Right lobe of liver (tissue), 6 donors: ENCODE results near the gene PAXX. TPM values are rescaled to one million over a fixed set of nuclear protein-coding genes. Genes with fewer than 3 reads are reported as not detected.
A peak's percentile ranks its signal among the peaks of the same experiment; 100 is the strongest.

Experiments
- ATAC-seq, 4 donors: fragments of 200-7000 bp; cut with Tn5 transposase; one replicate each; pipeline ENCODE4 v1.9.1; 2020; ENCODE audit warnings: mild to moderate bottlenecking in 4 of 4, moderate library complexity in 4 of 4
- DNase-seq, 3 donors: peaks; one replicate each; pipeline ENCODE4 v3.0.0-alpha.2; 2020
- H3K27ac ChIP-seq, 3 donors: fragments of 200-600 bp; one replicate each; pipeline ENCODE4 v1.8.0; 2022
- H3K27me3 ChIP-seq, 2 donors: fragments of 200-600 bp; one replicate each; pipeline ENCODE4 v1.8.0; 2022
- H3K36me3 ChIP-seq, 4 donors: fragments of 200-600 bp; sonication (generic) in 1 of 4; one replicate each; pipeline versions ENCODE4 v1.5.1 to v1.8.0; 2017 to 2022; ENCODE audit warnings: control low read depth in 1 of 4
- H3K4me1 ChIP-seq, 4 donors: fragments of 200-600 bp; sonication (generic) in 1 of 4; one replicate each; pipeline versions ENCODE4 v1.5.1 to v1.8.0; 2017 to 2022; ENCODE audit warnings: control low read depth in 1 of 4
- H3K4me3 ChIP-seq, 3 donors: fragments of 200-600 bp; one replicate each; pipeline ENCODE4 v1.8.0; 2022
- H3K9me3 ChIP-seq, 4 donors: fragments of 200-600 bp; sonication (generic) in 1 of 4; one replicate each; pipeline versions ENCODE4 v1.5.1 to v1.8.0; 2017 to 2022; ENCODE audit warnings: control low read depth in 1 of 4
- CTCF ChIP-seq, 4 donors: fragments of 200-600 bp in 3 of 4; fragments of 450-650 bp in 1 of 4; IDR thresholded peaks; one replicate each; pipeline versions ENCODE4 v1.5.1 to v1.8.0; 2016 to 2022; ENCODE audit warnings: antibody characterized with exemption in 4 of 4, mild to moderate bottlenecking in 2 of 4
- POLR2A ChIP-seq: fragments of 450-650 bp; IDR thresholded peaks from one replicate; pipeline ENCODE4 v1.6.1; 2017; ENCODE audit warnings: antibody characterized with exemption, mild to moderate bottlenecking
- WGBS: methylation state at CpG from one replicate; pipeline ENCODE4 v1.1.6; 2018; ENCODE audit warnings: low coverage, low lambda C conversion rate; ENCODE audit not compliant: insufficient coverage; ENCODE audit errors: missing lambda C conversion rate; 5-methylcytosine and 5-hydroxymethylcytosine counted together
- intact Hi-C, 2 donors: fragments of 100-400 bp; cut with DNase I; formaldehyde crosslinking; loops; one replicate each; pipeline versions ENCODE4 v1.11.2 to v1.14.1; 2022
- total RNA-seq, 6 experiments: library from RNA; depleted of rRNA in 2 of 6; stranded (reverse); fragments of >200 nt in 2 of 6; fragmentation: NEBNext Ultra II Directional in 3 of 6; extraction: Animal tissue kit (Norgen Biotek cat#: 25700) in 3 of 6; gene quantifications; one replicate each; pipeline versions ENCODE4 v1.1.0 to v1.2.4, GENCODE V29; 2016 to 2023
- donor health status: DM: no; HTN: yes; CAD: no.
- donor health status: DM: no; HTN: no; CAD: no.
- donor health status: DM: no; HTN: no; CAD: no.
- donor health status: DM: no; HTN: yes; CAD: no.
- donor health status: DM: no; HTN: yes; CAD: no.

Gene PAXX
- total RNA-seq, 6 experiments from 2014 or later: 13.8 to 34.5 (median 23.3) TPM

- Histone ChIP-seq H3K36me3 (no peaks in the 10 kb centered on the region), H3K4me3 (no peak overlapping the region), H3K27ac (no peak overlapping the region), H3K27me3 (no peaks in the 10 kb centered on the region), H3K4me1 (no peaks in the 10 kb centered on the region), H3K9me3 (no peaks in the 10 kb centered on the region)
- DNase-seq (no peak), ATAC-seq (no peak)
- TF ChIP-seq CTCF (IDR thresholded peaks at IDR 0.05): no peak
- no peak for TF ChIP-seq POLR2A
- intact Hi-C loops: no loop called here
- WGBS: 60% methylated on average over 1 of the region's 15 CpGs
Observed at GRCh38 chr9:136974817-136975535, 17.2 kb upstream of the PAXX start.

GRCh38 chr9:136975644-136976043 is 16.6 kb upstream of the PAXX start:
- ATAC-seq (peak in 2 of 4 donors; percentile 6 to 13), DNase-seq (no peak)
- TF ChIP-seq POLR2A: no peak
- TF ChIP-seq CTCF (IDR thresholded peaks at IDR 0.05): no peak
- H3K9me3 ChIP-seq: no peaks in the 10 kb centered on the region
- H3K4me1 ChIP-seq: no peaks in the 10 kb centered on the region
- intact Hi-C loops: no loop called here
- no peaks in the 10 kb centered on the region for H3K36me3 ChIP-seq
- no peaks in the 10 kb centered on the region for H3K27me3 ChIP-seq
- no peak overlapping the region for H3K4me3 ChIP-seq
- no peak overlapping the region for H3K27ac ChIP-seq
- WGBS: 60% methylated on average over 1 of the region's 14 CpGs

- Histone ChIP-seq H3K4me3 (peak within 1 kb of the TSS; percentile 16 to 29 (median 21)), H3K4me1 (no peaks in the 10 kb centered on the region), H3K36me3 (no peaks in the 10 kb centered on the region), H3K9me3 (no peaks in the 10 kb centered on the region), H3K27ac (no peak within 1 kb of the TSS), H3K27me3 (no peaks in the 10 kb centered on the region)
- no CpG with 5 or more reads among the region's 10 CpGs for WGBS
- ATAC-seq (no peak), DNase-seq (no peak)
- no peak for TF ChIP-seq CTCF (IDR thresholded peaks at IDR 0.05)
- TF ChIP-seq POLR2A: no peak
- intact Hi-C loops: no loop called here
Observed at GRCh38 chr9:136977223-136977622, 15.0 kb upstream of the PAXX start, which contains the start of gene PTGDS. TSS of gene PTGDS (plus strand) at chr9:136977504. CDS start at chr9:136977579, 75 bp downstream.

GRCh38 chr9:136977649-136978072 is 14.6 kb upstream of the PAXX start:
- Histone ChIP-seq H3K27ac (no peak overlapping the region), H3K4me3 (peak overlapping the region; percentile 16 to 29 (median 21)), H3K9me3 (no peaks in the 10 kb centered on the region), H3K27me3 (no peaks in the 10 kb centered on the region), H3K36me3 (no peaks in the 10 kb centered on the region), H3K4me1 (no peaks in the 10 kb centered on the region)
- DNase-seq (no peak), ATAC-seq (no peak)
- no peak for TF ChIP-seq POLR2A
- no peak for TF ChIP-seq CTCF (IDR thresholded peaks at IDR 0.05)
- WGBS: no CpG with 5 or more reads among the region's 33 CpGs
- intact Hi-C loops: no loop called here
